ENCODE data around the gene TH. TPM values are rescaled to one million over a fixed set of nuclear protein-coding genes. Genes with fewer than 3 reads are reported as not detected.

TH gene
- total and polyA plus RNA-seq, 2 of the 8 experiments (the other 6 are each of a cell fraction or from before 2014, with no cell fraction given) = 0.09 TPM; not detected in 1

GRCh38 chr11:2209370-2209801 is 37.8 kb upstream of the TH start:
- Histone ChIP-seq H3K4ac (replicated peaks; ENCODE audit: insufficient read length, low read depth, low read length) (no peak overlapping the region), H2BK15ac (ENCODE audit: low read length) (no peak overlapping the region), H3K14ac (ENCODE audit: insufficient read length) (no peak overlapping the region), H3K79me1 (ENCODE audit: low read depth, low read length) (no peaks in the 10 kb centered on the region; the same call in 1 of the 2 replicates), H4K5ac (ENCODE audit: insufficient read length, low read depth, low read length) (no peak overlapping the region), H3K4me3 (ENCODE audit: extremely low read depth in 1 of 4, insufficient read depth in 2 of 4, low read depth in 3 of 4, low read length in 4 of 4) (no peak overlapping the region), H3K27me3 (replicated peaks in 1 of 4; ENCODE audit: control insufficient read depth in 3 of 4, extremely low read depth in 1 of 4, insufficient read depth in 3 of 4, low read length in 3 of 4) (peaks cover 0 to 12% (median 4%) of the 10 kb centered on the region in 4 experiments; a peak in 4 of 7 replicates), H3K18ac (ENCODE audit: extremely low read depth, low read length) (no peak overlapping the region), H2BK5ac (ENCODE audit: low read depth, low read length) (no peak overlapping the region), H3K23me2 (ENCODE audit: low read depth, low read length) (no peaks in the 10 kb centered on the region; the same call in 1 of the 2 replicates), H2AFZ (ENCODE audit: low read length) (no peak overlapping the region), H3K23ac (ENCODE audit: insufficient read length) (no peak overlapping the region), H3K4me2 (ENCODE audit: insufficient read depth in 1 of 2, low read depth in 2 of 2, low read length in 2 of 2) (no peak overlapping the region), H3K9ac (replicated peaks in 1 of 4; ENCODE audit: extremely low read depth in 1 of 4, low read depth in 3 of 4, low read length in 3 of 4) (no peak overlapping the region), H3K9me3 (ENCODE audit: insufficient read depth in 2 of 2, low read depth in 1 of 2, low read length in 1 of 2) (no peaks in the 10 kb centered on the region), H2BK20ac (ENCODE audit: low read length) (no peak overlapping the region), H2BK12ac (ENCODE audit: low read depth, low read length) (0 out of 2 replicates have a peak overlapping the region, but pooled peaks have one; percentile 39), H3K4me1 (replicated peaks in 1 of 4; ENCODE audit: control insufficient read depth in 3 of 4, insufficient read depth in 4 of 4, low read length in 3 of 4) (peaks cover 5 to 12% (median 11%) of the 10 kb centered on the region in 4 experiments), H3K27ac (ENCODE audit: low read depth, low read length) (no peak overlapping the region), H4K8ac (ENCODE audit: extremely low read depth, insufficient read depth, low read length) (no peak overlapping the region), H2AK5ac (ENCODE audit: low read depth, low read length) (no peak overlapping the region), H3K36me3 (ENCODE audit: control insufficient read depth in 2 of 4, insufficient read depth in 4 of 4, low read length in 3 of 4) (no peaks in the 10 kb centered on the region), H3K79me2 (ENCODE audit: control insufficient read depth in 1 of 2, insufficient read depth in 2 of 2, low read length in 2 of 2) (no peaks in the 10 kb centered on the region), H2BK120ac (replicated peaks; ENCODE audit: low read depth, low read length) (no peak overlapping the region), H4K91ac (replicated peaks; ENCODE audit: insufficient read length, low read length) (peak overlapping the region; percentile 19), H4K20me1 (replicated peaks in 1 of 2; ENCODE audit: control insufficient read depth in 1 of 2, insufficient read depth in 2 of 2, low read length in 2 of 2) (no peaks in the 10 kb centered on the region), H3K56ac (replicated peaks; ENCODE audit: insufficient read length, low read depth, low read length) (no peak overlapping the region)
- TF ChIP-seq POLR2A (IDR thresholded peaks at IDR 0.05; ENCODE audit: control extremely low read depth in 1 of 2, low read depth in 2 of 2, low read length in 2 of 2) (no peak), RXRA (IDR thresholded peaks at IDR 0.05; ENCODE audit: insufficient read depth, low read depth, low read length) (no peak), CREB1 (IDR thresholded peaks at IDR 0.05) (no peak)
- POLR2A ChIA-PET (ENCODE audit: partially characterized antibody) = interaction anchor here (1.8 kb wide), 1 partner anchor 9 kb away, joined by 4 read pairs; no protein-coding TSS in a partner anchor
- FAIRE-seq (no peak), DNase-seq (ENCODE audit: low read depth in 1 of 2, low spot score in 2 of 2) (peak in 1 of 2 experiments; percentile 41)
- 93% methylated on average over 11 of the region's 11 CpGs; no CpG with 5 or more reads in 1 of the 2 experiments for WGBS, 2 experiments (ENCODE audit: extremely low coverage in 1 of 2, insufficient coverage in 1 of 2, insufficient read length in 1 of 2, insufficient replicate concordance in 2 of 2, low coverage in 1 of 2, low lambda C conversion rate in 2 of 2, missing lambda C conversion rate in 1 of 2)
- CTCF ChIA-PET (ENCODE audit: partially characterized antibody) = interaction anchor here (1.0 to 4.0 kb wide), 14 partner anchors 11 to 210 kb away, joined by 3 to 30 read pairs (median 4); partner anchors contain the start of genes C11orf21 and TSPAN32
